Coronary artery (tissue), 2 donors: ENCODE data around the gene PGGHG.
A peak's percentile ranks its signal among the peaks of the same experiment; 100 is the strongest.
"Not testable (repeated sequence)": the region's sequence is repeated elsewhere in the genome, so short reads cannot be mapped to it uniquely, and the experiment has no call there.

Source experiments
- DNase-seq: peaks from one replicate; pipeline ENCODE4 v3.0.0-alpha.2; 2017; ENCODE audit warnings: low spot score
- H3K27ac ChIP-seq, 2 donors: fragments of 200-600 bp; sonication (generic); one replicate each; pipeline ENCODE4 v1.5.1; 2016 to 2019
- H3K4me3 ChIP-seq: fragments of 200-600 bp; sonication (generic); 2 replicates; pipeline ENCODE4 v1.5.1; 2016; ENCODE audit warnings: mild to moderate bottlenecking, moderate library complexity
- CTCF ChIP-seq: fragments of 200-600 bp; sonication (generic); IDR thresholded peaks from one replicate; pipeline ENCODE4 v1.5.1; 2019; ENCODE audit warnings: antibody characterized with exemption

The PGGHG gene

GRCh38 chr11:312092-312816, 23.3 kb downstream of the PGGHG start:
- peak overlapping the region; percentile 11 to 78 for H3K27ac ChIP-seq
- DNase-seq, result no peak
- no peak for TF ChIP-seq CTCF
- H3K4me3 ChIP-seq, result peak overlapping the region; percentile 62

- Histone ChIP-seq H3K4me3 (peak overlapping the region; percentile 68), H3K27ac (peak overlapping the region; percentile 7 to 78)
- no peak for TF ChIP-seq CTCF
- no peak for DNase-seq
These were observed 24.4 kb downstream of the PGGHG start for GRCh38 chr11:313304-313786.

- no peak for DNase-seq
- Histone ChIP-seq H3K27ac (peak within 1 kb of the TSS; percentile 7 to 78), H3K4me3 (peak within 1 kb of the TSS; percentile 68)
- TF ChIP-seq CTCF, result no peak
These were observed 25.0 kb downstream of the PGGHG start, which contains the start of gene IFITM1 for GRCh38 chr11:313787-314553. Gene IFITM1 (plus strand): TSS chr11:314040. CDS start chr11:314171, 131 bp downstream.

GRCh38 chr11:314554-314875, 25.6 kb downstream of the PGGHG start:
- DNase-seq, result not testable (repeated sequence)
- Histone ChIP-seq H3K4me3 (peak overlapping the region; percentile 68), H3K27ac (peak overlapping the region in 1 of 2 donors; percentile 78)

- Histone ChIP-seq H3K27ac (peak overlapping the region in 1 of 2 donors; percentile 78), H3K4me3 (peak overlapping the region; percentile 68)
- no peak for TF ChIP-seq CTCF
- no peak for DNase-seq
These were observed 26.1 kb downstream of the PGGHG start for GRCh38 chr11:315051-315481.

- peak overlapping the region; percentile 19 to 78 for H3K27ac ChIP-seq
- H3K4me3 ChIP-seq, result peak overlapping the region; percentile 68
- DNase-seq, result no peak
- no peak for TF ChIP-seq CTCF
These were observed 26.6 kb downstream of the PGGHG start for GRCh38 chr11:315516-315994.

- peak; percentile 74 for DNase-seq
- Histone ChIP-seq H3K27ac (peak overlapping the region; percentile 19 to 78), H3K4me3 (peak overlapping the region; percentile 68)
These were observed 27.2 kb downstream of the PGGHG start for GRCh38 chr11:316031-316701.

More at GRCh38 chr11:316031-316701, 27.2 kb downstream of the PGGHG start:
- no peak for TF ChIP-seq CTCF
